Urinary bladder (tissue), 4 donors: Measurements from ENCODE around the gene NACC2. TPM values are rescaled to one million over a fixed set of nuclear protein-coding genes. Genes with fewer than 3 reads are reported as not detected.
"Not testable (repeated sequence)": the region's sequence is repeated elsewhere in the genome, so short reads cannot be mapped to it uniquely, and the experiment has no call there.

ENCODE experiments used
- DNase-seq: peaks from one replicate; pipeline ENCODE4 v3.0.0-alpha.2; 2015; ENCODE audit errors: extremely low spot score
- H3K27ac ChIP-seq: one replicate; pipeline ENCODE4 v1.5.1; 2013; ENCODE audit warnings: low read depth, mild to moderate bottlenecking, moderate library complexity
- H3K36me3 ChIP-seq: one replicate; pipeline ENCODE4 v1.6.1; 2013; ENCODE audit warnings: mild to moderate bottlenecking, moderate library complexity; ENCODE audit not compliant: insufficient read depth
- H3K4me1 ChIP-seq: one replicate; pipeline ENCODE4 v1.6.1; 2013; ENCODE audit warnings: mild to moderate bottlenecking, moderate library complexity; ENCODE audit not compliant: insufficient read depth
- H3K4me3 ChIP-seq: one replicate; pipeline ENCODE4 v1.5.1; 2013; ENCODE audit warnings: low read depth, low read length
- WGBS: extraction: QIAGEN DNeasy Blood & Tissue Kit; methylation state at CpG from one replicate; pipeline ENCODE4 v1.1.7; 2013; 5-methylcytosine and 5-hydroxymethylcytosine counted together
- polyA plus RNA-seq: library from polyadenylated mRNA; stranded (reverse); fragments of 200-250 nt; gene quantifications from one replicate; pipeline ENCODE4 v1.2.3, GENCODE V29; 2013
- total RNA-seq: library from RNA; depleted of rRNA; stranded (reverse); fragments of >200 nt; gene quantifications from one replicate; pipeline ENCODE4 v1.2.3, GENCODE V29; 2014
- donor health status: healthy with polysubstance abuse.
- donor health status: healthy.

The NACC2 gene
- total and polyA plus RNA-seq, 2 donors, result 14.9 to 54.1 TPM

GRCh38 chr9:136045595-136046553 is 49.2 kb downstream of the NACC2 start:
- Histone ChIP-seq H3K4me1 (no peaks in the 10 kb centered on the region), H3K4me3 (no peak overlapping the region), H3K36me3 (no peaks in the 10 kb centered on the region), H3K27ac (peak overlapping the region; percentile 46)
- DNase-seq, result no peak
- WGBS, result 69% methylated on average over 44 of the region's 44 CpGs

DNA sequence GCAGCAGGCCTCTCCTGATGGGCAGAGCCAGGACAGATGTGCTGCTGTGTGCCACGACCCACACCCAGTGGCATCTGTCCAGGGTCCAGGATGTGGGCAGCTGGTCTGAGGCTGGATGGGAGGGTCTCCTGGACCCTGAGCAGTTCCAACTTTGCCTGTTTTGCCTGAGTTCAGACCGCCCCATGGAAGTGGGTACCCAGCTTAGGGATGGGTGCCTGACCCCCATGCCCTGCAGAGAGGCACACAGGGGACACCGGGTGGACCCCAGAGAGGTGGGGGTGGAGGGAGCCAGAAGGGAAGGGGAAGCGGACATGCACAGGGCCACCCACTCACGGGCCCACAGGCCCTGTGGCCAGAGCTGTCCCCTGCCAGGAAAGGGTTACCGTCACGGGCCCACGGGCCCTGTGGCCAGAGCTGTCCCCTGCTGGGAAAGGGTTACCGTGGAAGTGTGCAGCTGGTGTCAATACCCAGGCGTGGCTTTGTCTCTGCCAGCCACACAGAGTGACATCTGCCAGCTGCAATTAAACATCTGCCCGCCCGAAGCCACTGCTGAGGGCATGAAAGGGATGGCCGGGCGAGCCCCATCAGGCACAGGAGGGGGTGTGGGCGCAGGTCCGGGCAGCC is 50.0 kb downstream of the NACC2 start:
- no peak for DNase-seq
- H3K4me1 ChIP-seq, result no peaks in the 10 kb centered on the region
- H3K27ac ChIP-seq, result no peak overlapping the region
- WGBS, result 82% methylated on average over 16 of the region's 16 CpGs
- H3K36me3 ChIP-seq, result no peaks in the 10 kb centered on the region
- H3K4me3 ChIP-seq, result no peak overlapping the region

DNA sequence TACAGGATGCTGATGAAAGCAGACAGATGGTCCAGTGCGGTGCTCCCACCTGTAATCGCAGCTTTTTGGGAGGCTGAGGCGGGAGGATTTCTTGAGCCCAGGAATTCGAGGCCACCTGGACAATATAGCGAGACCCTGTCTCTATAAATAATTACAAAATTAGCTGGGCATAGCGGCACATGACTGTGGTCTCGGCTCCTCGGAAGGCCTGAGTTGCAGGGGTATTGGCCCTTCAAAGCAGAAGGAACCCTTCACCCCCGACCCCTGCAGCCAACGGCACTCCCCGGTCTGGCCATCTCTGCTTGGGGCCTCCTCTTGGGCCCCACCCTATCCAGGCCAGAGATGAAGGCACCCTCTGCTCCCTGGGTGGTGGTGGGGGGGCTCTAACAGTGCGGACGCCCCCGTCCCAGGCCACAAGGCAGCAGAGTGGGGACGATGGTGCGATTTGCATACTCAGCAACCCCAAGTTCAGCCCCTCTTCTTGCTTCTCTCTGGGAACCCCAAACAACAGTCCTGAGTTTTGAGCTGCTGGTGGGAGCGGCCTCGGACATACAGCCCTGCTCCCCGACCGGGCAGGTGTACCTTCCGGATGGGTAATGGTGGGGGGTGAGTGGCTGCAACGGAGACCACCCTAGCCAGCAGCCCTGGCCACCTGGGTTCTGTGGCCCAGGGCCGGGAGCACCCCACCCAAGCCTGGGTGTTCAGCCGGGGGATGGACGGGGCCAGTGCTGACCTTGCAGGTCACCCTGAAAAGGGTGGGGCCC is 50.7 kb downstream of the NACC2 start:
- H3K27ac ChIP-seq, result no peak overlapping the region
- no peak overlapping the region for H3K4me3 ChIP-seq
- no peak for DNase-seq
- no peaks in the 10 kb centered on the region for H3K36me3 ChIP-seq
- no peaks in the 10 kb centered on the region for H3K4me1 ChIP-seq
- 94% methylated on average over 25 of the region's 25 CpGs for WGBS

GRCh38 chr9:136043441-136043991 is 51.6 kb downstream of the NACC2 start:
- no peaks in the 10 kb centered on the region for H3K4me1 ChIP-seq
- no peaks in the 10 kb centered on the region for H3K36me3 ChIP-seq
- 87% methylated on average over 18 of the region's 18 CpGs for WGBS
- no peak for DNase-seq
- no peak overlapping the region for H3K27ac ChIP-seq
- no peak overlapping the region for H3K4me3 ChIP-seq

- Histone ChIP-seq H3K36me3 (no peaks in the 10 kb centered on the region), H3K4me1 (no peaks in the 10 kb centered on the region), H3K27ac (no peak overlapping the region), H3K4me3 (no peak overlapping the region)
- 65% methylated on average over 1 of the region's 1 CpG for WGBS
- DNase-seq, result no peak
Measured at GRCh38 chr9:136042541-136042940, 52.5 kb downstream of the NACC2 start.

DNA sequence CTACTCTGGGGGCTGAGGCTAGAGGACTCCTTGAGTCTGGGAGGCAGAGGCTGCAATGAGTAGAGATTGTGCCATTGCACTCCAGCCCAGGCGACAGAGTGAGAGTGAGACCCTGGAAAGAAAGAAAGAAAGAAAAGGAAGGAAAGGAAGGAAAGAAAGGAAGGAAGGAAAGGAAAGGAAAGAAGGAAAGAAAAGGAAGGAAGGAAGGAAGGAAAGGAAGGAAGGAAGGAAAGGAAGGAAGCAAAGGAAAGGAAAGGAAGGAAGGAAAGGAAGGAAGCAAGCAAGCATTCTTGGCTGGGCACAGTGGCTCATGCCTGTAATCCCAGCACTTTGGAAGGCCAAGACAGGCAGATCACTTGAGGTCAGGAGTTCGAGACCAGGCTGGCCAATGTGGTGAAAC is 54.2 kb downstream of the NACC2 start:
- not testable (repeated sequence) for DNase-seq, H3K4me3 ChIP-seq, H3K4me1 ChIP-seq, H3K27ac ChIP-seq, H3K36me3 ChIP-seq
- 95% methylated on average over 2 of the region's 2 CpGs for WGBS

DNA sequence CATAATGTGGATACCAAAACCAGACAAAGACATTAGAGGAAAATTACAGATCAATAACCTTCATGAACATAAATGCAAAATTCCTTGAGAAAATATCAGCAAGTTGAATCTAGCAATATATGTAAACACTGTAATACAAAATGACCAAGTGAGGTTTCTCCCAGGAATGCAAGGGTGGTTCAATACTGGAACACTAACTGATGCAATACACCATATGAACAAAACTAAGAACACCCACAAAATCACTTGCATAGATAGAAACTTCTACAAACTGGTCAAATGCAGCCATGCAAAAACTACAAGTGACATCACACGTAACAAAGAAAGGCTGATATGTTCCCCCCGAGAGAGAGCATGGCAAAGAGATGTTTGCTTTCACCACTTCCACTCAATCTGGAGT is 55.6 kb downstream of the NACC2 start:
- no peaks in the 10 kb centered on the region for H3K36me3 ChIP-seq
- DNase-seq, result no peak
- H3K4me3 ChIP-seq, result no peak overlapping the region
- H3K27ac ChIP-seq, result no peak overlapping the region
- no peaks in the 10 kb centered on the region for H3K4me1 ChIP-seq
- 98% methylated on average over 2 of the region's 2 CpGs for WGBS

GRCh38 chr9:136036848-136037247 is 58.2 kb downstream of the NACC2 start:
- no peaks in the 10 kb centered on the region for H3K36me3 ChIP-seq

GRCh38 chr9:136036050-136036449 is 59.0 kb downstream of the NACC2 start:
- Histone ChIP-seq H3K27ac (no peak overlapping the region), H3K4me3 (no peak overlapping the region), H3K4me1 (no peaks in the 10 kb centered on the region), H3K36me3 (no peaks in the 10 kb centered on the region)
- WGBS, result 76% methylated on average over 6 of the region's 6 CpGs
- no peak for DNase-seq

More at GRCh38 chr9:136036848-136037247, 58.2 kb downstream of the NACC2 start:
- Histone ChIP-seq H3K27ac (no peak overlapping the region), H3K4me3 (no peak overlapping the region), H3K4me1 (no peaks in the 10 kb centered on the region)
- 82% methylated on average over 2 of the region's 2 CpGs for WGBS
- DNase-seq, result no peak

DNA sequence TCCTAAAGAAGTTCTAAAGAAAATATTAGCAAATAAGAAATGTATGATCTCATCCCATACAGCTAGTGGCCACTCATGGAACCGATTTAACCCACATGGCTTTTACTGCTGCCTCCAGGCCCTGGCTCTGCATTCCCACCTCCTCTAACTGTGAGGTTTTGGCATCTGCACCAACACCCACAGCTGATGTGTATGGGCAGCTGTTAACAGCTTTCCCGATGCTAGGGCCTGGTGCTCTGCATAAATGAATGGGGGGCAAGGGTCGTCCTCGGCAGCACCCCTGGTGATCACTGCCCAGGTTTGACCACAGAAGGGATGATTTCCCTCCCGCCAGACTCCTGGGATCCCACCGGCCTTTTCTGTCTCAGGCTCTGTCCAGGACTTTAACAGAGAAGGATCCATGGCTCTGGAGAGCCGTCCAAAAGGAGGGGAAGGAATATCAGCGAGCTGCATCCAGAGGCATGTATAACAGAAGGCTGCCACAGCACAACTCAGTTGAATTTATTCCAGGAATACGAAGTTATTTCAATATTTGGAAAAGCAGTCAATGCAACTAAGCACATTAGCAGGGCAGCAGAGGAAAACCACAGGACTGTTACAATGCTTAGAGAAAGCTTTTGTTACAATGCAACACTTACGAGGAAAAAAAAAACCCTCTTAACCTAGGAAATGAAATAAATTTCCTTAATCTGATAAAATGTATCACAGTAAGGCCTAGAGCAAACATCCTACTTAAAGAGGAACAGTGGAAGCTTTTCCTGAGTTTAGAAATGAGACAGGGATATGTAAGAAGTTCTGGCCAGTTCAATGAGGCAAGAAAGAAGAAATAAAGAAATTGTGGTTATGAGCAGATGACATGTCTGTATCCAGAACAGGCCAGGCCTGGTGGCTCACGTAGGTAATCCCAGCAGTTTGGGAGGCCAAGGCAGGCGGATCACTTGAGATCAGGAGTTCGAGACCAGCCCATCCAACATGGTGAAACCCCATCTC is 63.1 kb downstream of the NACC2 start:
- Histone ChIP-seq H3K4me3 (no peak overlapping the region), H3K36me3 (no peaks in the 10 kb centered on the region), H3K4me1 (no peaks in the 10 kb centered on the region), H3K27ac (no peak overlapping the region)
- 46% methylated on average over 13 of the region's 13 CpGs for WGBS
- DNase-seq, result no peak

GRCh38 chr9:136031094-136031493 is 64.0 kb downstream of the NACC2 start:
- no peak overlapping the region for H3K27ac ChIP-seq
- no peaks in the 10 kb centered on the region for H3K4me1 ChIP-seq
- no peak for DNase-seq
- H3K36me3 ChIP-seq, result no peaks in the 10 kb centered on the region
- H3K4me3 ChIP-seq, result no peak overlapping the region
- 95% methylated on average over 8 of the region's 8 CpGs for WGBS

DNA sequence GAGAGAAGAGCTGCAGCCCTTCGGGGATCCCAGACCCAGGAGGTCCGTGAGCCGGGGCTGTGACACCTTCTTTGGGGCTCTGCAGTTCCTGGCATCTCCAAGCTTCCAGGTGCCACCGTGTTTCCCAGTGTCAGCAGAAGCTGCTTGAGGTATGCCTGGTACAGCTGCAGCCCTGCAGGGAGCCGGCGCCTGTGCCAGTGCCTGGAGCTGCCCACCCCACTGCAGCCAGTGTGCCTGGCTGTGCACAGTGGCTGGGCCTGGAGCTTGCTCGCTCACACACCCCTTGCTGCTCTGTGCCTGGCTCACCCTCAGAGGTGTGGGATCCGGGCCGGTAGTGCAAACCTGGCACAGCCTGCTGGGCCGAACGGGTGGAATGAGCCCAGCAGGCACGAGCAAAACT is 65.5 kb downstream of the NACC2 start:
- WGBS, result 94% methylated on average over 12 of the region's 12 CpGs
- no peaks in the 10 kb centered on the region for H3K4me1 ChIP-seq
- DNase-seq, result no peak
- no peak overlapping the region for H3K4me3 ChIP-seq
- no peaks in the 10 kb centered on the region for H3K36me3 ChIP-seq
- no peak overlapping the region for H3K27ac ChIP-seq
